HEK293T (cell line): ENCODE measurements around the gene ATP13A4.

Experiments used
- CTCF ChIA-PET: fragments of 350-600 bp; formaldehyde crosslinking; extraction: SDS; loops from one replicate; lab custom pipeline; 2021; ENCODE audit warnings: antibody characterized with exemption, inconsistent platforms; lab: Yijun Ruan, JAX
- POLR2A ChIA-PET: fragments of 350-600 bp; formaldehyde crosslinking; extraction: SDS; loops from one replicate; lab custom pipeline; 2020; ENCODE audit warnings: antibody characterized with exemption, inconsistent platforms; lab: Yijun Ruan, JAX
- DNase-seq: peaks from one replicate; pipeline ENCODE4 v3.0.0; 2012; ENCODE audit warnings: mixed read lengths; ENCODE audit errors: extremely low spot score
- ARNT ChIP-seq: fragments of 450-650 bp; IDR thresholded peaks from 2 replicates; pipeline ENCODE4 v1.6.1; 2017; ENCODE audit warnings: mild to moderate bottlenecking
- BHLHE40 ChIP-seq: fragments of 450-650 bp; IDR thresholded peaks from 2 replicates; pipeline ENCODE4 v1.6.1; 2016; ENCODE audit warnings: mild to moderate bottlenecking, moderate library complexity, borderline replicate concordance
- CTBP1 ChIP-seq: fragments of 450-650 bp; IDR thresholded peaks from 2 replicates; pipeline ENCODE4 v1.6.1; 2016; ENCODE audit warnings: borderline replicate concordance
- ELF4 ChIP-seq: fragments of 450-650 bp; IDR thresholded peaks from 2 replicates; pipeline ENCODE4 v1.6.1; 2017; ENCODE audit warnings: antibody characterized with exemption
- FOXA1 ChIP-seq: fragments of 450-650 bp; IDR thresholded peaks from 2 replicates; pipeline ENCODE4 v1.6.1; 2016; ENCODE audit warnings: mild to moderate bottlenecking
- FOXK2 ChIP-seq: fragments of 450-650 bp; IDR thresholded peaks from 2 replicates; pipeline ENCODE4 v1.6.1; 2016; ENCODE audit warnings: mild to moderate bottlenecking
- FOXM1 ChIP-seq: fragments of 450-650 bp; IDR thresholded peaks from 2 replicates; pipeline ENCODE4 v1.6.1; 2017; ENCODE audit warnings: mild to moderate bottlenecking, borderline replicate concordance
- HDGF ChIP-seq: fragments of 450-650 bp; IDR thresholded peaks from 2 replicates; pipeline ENCODE4 v1.6.1; 2017; ENCODE audit warnings: antibody characterized with exemption, borderline replicate concordance
- L3MBTL2 ChIP-seq: fragments of 450-650 bp; conservative IDR thresholded peaks from 2 replicates; pipeline ENCODE4 v1.6.1; 2016; ENCODE audit warnings: mild to moderate bottlenecking
- LEF1 ChIP-seq: fragments of 450-650 bp; IDR thresholded peaks from 2 replicates; pipeline ENCODE4 v1.6.1; 2017; ENCODE audit warnings: mild to moderate bottlenecking, borderline replicate concordance
- NFRKB ChIP-seq: fragments of 450-650 bp; IDR thresholded peaks from 2 replicates; pipeline ENCODE4 v1.6.1; 2016; ENCODE audit warnings: mild to moderate bottlenecking, moderate library complexity
- PKNOX1 ChIP-seq: fragments of 450-650 bp; IDR thresholded peaks from 2 replicates; pipeline ENCODE4 v1.6.1; 2016
- SP1 ChIP-seq: fragments of 450-650 bp; IDR thresholded peaks from 2 replicates; pipeline ENCODE4 v1.6.1; 2017
- SUZ12 ChIP-seq: fragments of 450-650 bp; IDR thresholded peaks from 2 replicates; pipeline ENCODE4 v1.6.1; 2016; ENCODE audit warnings: mild to moderate bottlenecking
- TARDBP ChIP-seq: fragments of 450-650 bp; IDR thresholded peaks from 2 replicates; pipeline ENCODE4 v1.6.1; 2016
- ZNF384 ChIP-seq: fragments of 450-650 bp; IDR thresholded peaks from 2 replicates; pipeline ENCODE4 v1.6.1; 2016

Gene ATP13A4

GRCh38 chr3:193554811-193555210 lies at the start of gene ATP13A4:
Gene ATP13A4, minus strand, starts transcription at chr3:193554895. Its CDS starts 96 bp downstream, at chr3:193554799.
- DNase-seq, result no peak
- CTCF ChIA-PET, result no interaction called here
- no peak for TF ChIP-seq ARNT
- TF ChIP-seq SP1, result no peak
- TF ChIP-seq HDGF, result no peak
- TF ChIP-seq TARDBP, result no peak
- TF ChIP-seq FOXA1, result no peak
- no peak for TF ChIP-seq L3MBTL2
- no peak for TF ChIP-seq ZNF384
- no peak for TF ChIP-seq BHLHE40
- no peak for TF ChIP-seq PKNOX1
- TF ChIP-seq CTBP1, result no peak
- no peak for TF ChIP-seq FOXK2
- no peak for TF ChIP-seq SUZ12
- no peak for TF ChIP-seq NFRKB
- POLR2A ChIA-PET, result no interaction called here

GRCh38 chr3:193599393-193599792 lies 44.7 kb upstream of the ATP13A4 start:
- no peak for DNase-seq
- ChIA-PET CTCF (no interaction called here), POLR2A (no interaction called here)
- TF ChIP-seq L3MBTL2 (no peak), CTBP1 (no peak), SP1 (no peak), FOXA1 (no peak), ZNF384 (no peak), FOXM1 (no peak), FOXK2 (no peak), BHLHE40 (no peak), SUZ12 (no peak), TARDBP (no peak), NFRKB (no peak), PKNOX1 (no peak), HDGF (no peak), ELF4 (no peak), ARNT (no peak), LEF1 (no peak)

- no peak for DNase-seq
Observed at GRCh38 chr3:193598202-193598601, 43.5 kb upstream of the ATP13A4 start.

GRCh38 chr3:193595939-193596487 lies 41.3 kb upstream of the ATP13A4 start:
- no peak for TF ChIP-seq SP1
- no peak for TF ChIP-seq TARDBP
- no peak for TF ChIP-seq ARNT
- no peak for TF ChIP-seq BHLHE40
- TF ChIP-seq FOXM1, result no peak
- no peak for TF ChIP-seq ELF4
- ChIA-PET CTCF (no interaction called here), POLR2A (no interaction called here)
- no peak for DNase-seq

More at GRCh38 chr3:193598202-193598601, 43.5 kb upstream of the ATP13A4 start:
- ChIA-PET CTCF (no interaction called here), POLR2A (no interaction called here)
- TF ChIP-seq BHLHE40 (no peak), CTBP1 (no peak)

- no peak for TF ChIP-seq CTBP1
- TF ChIP-seq TARDBP, result no peak
- no peak for TF ChIP-seq FOXA1
- TF ChIP-seq LEF1, result no peak
- TF ChIP-seq ZNF384, result no peak
- TF ChIP-seq SUZ12, result no peak
- no peak for TF ChIP-seq L3MBTL2
- TF ChIP-seq SP1, result no peak
- TF ChIP-seq ELF4, result no peak
- TF ChIP-seq NFRKB, result no peak
- TF ChIP-seq BHLHE40, result no peak
- no peak for TF ChIP-seq FOXM1
- TF ChIP-seq FOXK2, result no peak
- no peak for TF ChIP-seq ARNT
- no peak for TF ChIP-seq PKNOX1
- ChIA-PET POLR2A (no interaction called here), CTCF (no interaction called here)
- DNase-seq, result no peak
Observed at GRCh38 chr3:193594946-193595689, 40.4 kb upstream of the ATP13A4 start.

- ChIA-PET CTCF (interaction anchor here (0.5 kb wide), 1 partner anchor 308 kb away, joined by 3 read pairs; no protein-coding TSS in a partner anchor), POLR2A (no interaction called here)
- TF ChIP-seq TARDBP (no peak), FOXK2 (no peak)
- DNase-seq, result peak; percentile 16
Observed at GRCh38 chr3:193593668-193594030, 39.0 kb upstream of the ATP13A4 start.
